CD4-positive, alpha-beta T cell treated with Interleukin-17A for 4 hours (primary cell): ENCODE results near the gene PITPNM1.

Experiments
- DNase-seq: peaks from one replicate; pipeline ENCODE4 v3.0.0-alpha.2; 2020; ENCODE audit warnings: mixed read lengths

PITPNM1 gene

DNA sequence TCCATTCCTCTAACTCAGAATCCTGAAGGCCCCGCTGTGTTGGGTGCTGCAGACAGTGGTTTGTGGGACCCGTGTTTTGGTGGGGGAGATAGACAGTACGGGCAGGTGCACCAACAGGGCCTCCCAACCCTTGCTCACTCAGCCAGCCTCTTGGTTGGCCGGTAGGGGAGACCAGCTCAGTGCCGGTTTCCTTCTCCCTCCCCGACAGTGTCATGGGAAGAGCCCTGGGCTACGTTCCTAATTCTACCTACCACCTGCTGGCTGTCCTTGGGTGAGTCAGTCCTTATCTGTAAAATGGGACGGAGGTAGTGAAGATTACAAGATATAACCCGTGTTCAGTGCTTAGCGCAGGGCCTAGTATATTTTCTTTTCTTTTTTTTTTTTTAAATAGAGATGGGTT is 42.0 kb downstream of the PITPNM1 start:
- DNase-seq, result no peak

DNA sequence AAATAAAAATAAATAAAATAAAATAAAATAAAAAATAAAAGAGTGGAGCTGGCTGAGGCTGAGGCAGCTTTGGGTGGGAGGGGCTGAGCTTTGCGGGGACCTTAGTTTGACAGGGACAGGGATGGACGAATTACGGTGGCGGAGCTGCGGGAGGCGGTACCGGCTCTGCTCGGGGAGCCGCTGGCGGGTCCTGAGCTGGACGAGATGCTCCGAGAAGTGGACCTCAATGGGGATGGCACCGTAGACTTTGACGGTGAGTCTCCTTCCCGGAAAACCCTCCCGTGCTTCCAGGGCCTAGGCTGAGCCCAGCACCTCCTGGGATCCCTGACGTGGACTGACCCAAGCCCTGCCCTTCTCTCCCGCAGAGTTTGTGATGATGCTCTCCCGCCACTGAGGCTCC is 46.9 kb downstream of the PITPNM1 start:
- DNase-seq, result no peak

DNA sequence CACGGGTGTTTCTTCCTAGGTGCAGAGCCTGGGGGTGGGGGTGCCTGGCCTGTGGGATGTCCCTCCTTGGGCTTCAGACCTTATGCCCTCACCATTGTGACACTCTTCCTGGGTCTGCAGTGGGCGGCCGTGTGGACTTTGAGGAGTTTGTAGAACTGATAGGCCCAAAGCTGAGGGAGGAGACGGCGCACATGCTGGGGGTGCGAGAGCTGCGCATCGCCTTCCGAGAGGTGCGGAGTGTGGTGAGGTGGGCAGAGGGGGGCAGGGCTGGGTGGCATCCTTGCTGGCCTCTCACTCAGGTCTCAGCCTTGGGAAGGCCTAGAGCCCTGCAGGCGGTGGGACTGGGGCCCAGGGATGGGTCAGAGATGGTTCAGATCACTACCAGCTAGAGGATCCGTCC is 47.7 kb downstream of the PITPNM1 start:
- DNase-seq, result no peak

DNA sequence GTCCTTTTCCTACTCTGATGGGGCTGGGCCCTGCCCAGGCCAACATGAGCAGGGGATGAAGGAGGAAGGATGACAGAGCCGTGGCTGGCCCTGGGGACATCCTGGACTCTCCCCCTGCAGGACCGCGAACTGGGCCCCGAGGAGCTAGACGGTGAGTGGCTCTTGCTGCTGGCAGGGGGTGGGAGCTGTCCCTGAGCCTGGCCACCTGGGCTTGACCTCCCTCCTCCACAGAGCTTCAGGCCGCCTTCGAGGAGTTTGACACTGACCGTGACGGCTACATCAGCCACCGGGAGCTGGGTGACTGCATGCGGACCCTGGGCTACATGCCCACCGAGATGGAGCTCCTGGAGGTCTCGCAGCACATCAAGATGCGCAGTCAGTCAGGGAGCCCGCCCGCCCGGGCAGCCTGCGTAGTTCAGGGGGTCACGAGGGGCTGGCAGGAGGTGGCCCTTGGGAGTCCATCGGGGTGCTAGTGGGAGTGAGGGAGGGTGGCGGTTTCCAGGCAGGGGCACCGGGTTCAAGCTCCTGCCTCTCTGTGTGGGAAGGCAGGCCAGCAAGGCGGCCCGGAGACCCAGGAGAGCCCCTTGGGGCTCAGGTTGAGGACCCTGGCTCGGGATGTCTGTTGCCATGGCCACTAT is 49.0 kb downstream of the PITPNM1 start:
- DNase-seq, result no peak

DNA sequence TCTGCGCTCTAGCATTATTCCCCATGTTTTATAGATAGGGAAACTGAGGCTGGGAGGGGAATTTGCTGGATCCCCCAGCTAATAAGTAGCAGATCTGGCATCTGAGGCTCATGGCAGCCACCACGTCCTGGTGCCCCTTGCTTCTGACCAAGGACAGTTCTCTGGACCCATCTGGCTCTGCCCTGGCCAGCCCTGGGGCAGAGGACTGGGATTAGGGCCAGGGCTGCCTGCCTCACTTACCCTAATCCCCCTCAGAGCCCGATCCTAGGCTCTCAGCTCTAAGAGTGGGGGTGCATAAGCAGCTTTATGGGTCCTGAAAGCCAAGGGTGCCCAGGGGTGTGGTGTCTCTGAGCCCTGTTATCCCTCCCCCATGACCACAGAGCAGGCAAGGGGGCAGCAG is 50.1 kb downstream of the PITPNM1 start, which contains the start of gene CABP4:
Gene CABP4 (plus strand): TSS at position 301 of the 400 bp plus-strand sequence. CDS start 70 bp downstream, at position 371.
- no peak for DNase-seq

DNA sequence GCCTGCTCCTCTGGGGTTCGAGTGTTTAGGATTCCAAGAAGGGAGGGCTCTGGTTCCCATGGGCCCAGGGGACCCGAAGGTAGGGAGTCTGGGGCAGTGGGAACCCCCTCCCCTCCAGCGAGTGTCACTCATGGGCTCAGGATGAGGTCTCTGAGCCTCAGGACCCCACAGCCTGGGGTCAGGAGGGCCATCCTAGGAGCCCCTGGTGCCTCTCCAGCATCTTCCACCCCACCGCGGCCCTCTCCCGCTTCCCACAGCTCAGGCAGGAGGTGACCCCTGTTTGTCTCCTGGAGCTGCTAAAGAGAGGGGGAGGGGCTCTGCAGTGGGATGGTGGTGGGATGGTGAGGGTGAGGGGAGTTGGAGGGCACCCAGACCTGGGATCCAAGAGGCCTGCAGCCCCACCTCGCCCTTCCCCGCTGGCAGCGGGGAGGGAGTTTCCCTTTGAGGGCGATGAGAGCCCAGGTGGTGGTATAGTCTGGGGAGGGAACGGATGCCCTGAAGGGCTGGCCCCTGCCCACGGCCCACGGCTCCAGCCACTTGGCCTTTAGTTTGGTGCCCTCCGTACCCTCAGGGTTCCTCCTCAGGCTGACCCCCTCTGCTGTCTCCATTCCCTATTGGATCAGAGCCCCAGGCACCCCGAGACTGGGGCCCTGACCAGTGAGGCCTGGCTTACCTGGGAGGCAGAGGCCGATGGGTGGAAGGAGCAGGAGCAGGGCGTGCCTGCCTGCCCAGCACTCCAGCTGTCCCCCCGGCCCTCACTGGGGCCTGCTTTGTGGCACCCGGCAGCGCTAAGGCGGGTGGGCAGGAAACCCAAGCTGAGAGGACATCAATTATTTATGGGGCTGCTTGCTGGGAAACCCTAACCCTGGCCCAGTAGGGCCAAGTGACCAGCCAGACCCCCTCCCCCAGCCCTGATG is 51.1 kb downstream of the PITPNM1 start:
- no peak for DNase-seq

DNA sequence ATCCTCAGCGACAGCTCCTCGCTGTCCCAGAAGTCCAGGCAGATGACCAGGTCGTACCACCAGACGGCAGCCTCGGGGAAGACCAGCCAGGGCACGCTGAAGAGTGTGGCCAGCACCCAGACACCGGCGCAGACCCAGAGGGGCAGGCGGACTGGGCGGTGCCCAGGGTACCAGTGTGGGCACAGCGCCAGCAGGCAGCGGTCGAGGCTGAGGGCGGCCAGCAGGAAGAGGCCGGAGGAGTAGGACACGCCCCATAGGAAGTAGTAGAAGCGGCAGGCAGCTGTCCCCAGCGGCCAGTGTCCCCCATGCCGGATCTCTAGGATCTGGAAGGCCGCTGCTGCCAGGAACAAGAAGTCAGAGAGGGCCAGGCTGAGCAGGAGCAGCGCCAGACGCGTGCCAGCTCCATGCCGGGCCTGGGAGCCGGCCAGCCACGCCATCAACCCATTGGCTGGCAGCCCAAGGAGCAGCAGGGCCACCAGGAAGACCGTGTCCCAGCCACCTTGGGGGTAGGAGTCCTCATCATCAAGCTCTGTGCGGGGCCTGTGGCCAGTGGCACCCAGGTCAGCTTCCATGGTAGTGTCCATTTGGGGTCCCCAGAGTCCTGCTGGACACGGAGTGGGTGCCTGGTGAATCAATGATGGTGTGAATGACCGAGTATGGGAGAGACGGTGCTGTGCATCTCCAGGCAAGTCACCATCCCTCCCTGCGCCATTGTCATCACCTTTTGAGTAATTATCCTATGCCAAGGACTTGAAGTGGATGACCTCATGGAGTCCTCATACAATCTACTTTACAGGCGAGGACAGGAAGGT is 52.8 kb downstream of the PITPNM1 start, which contains the start of gene GPR152:
Gene GPR152 (minus strand): TSS at position 589 of the 812 bp plus-strand sequence. CDS start 5 bp downstream, at position 584.
- DNase-seq, result no peak

DNA sequence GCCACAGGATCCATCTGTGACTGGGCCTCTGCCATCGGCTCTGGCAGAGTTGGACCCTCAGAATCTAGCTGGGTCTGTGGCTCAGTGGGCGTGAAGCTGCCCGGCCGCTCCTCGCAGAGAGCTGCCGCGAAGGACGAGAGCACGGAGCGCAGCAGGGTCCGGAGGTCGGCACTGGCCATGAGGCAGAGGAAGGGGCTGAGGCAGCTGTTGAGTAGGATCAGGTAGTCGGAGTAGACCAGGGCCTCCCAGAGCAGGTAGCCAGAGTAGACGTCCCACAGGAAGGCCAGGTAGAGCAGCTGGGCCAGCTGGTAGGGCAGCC is 53.5 kb downstream of the PITPNM1 start:
- no peak for DNase-seq

DNA sequence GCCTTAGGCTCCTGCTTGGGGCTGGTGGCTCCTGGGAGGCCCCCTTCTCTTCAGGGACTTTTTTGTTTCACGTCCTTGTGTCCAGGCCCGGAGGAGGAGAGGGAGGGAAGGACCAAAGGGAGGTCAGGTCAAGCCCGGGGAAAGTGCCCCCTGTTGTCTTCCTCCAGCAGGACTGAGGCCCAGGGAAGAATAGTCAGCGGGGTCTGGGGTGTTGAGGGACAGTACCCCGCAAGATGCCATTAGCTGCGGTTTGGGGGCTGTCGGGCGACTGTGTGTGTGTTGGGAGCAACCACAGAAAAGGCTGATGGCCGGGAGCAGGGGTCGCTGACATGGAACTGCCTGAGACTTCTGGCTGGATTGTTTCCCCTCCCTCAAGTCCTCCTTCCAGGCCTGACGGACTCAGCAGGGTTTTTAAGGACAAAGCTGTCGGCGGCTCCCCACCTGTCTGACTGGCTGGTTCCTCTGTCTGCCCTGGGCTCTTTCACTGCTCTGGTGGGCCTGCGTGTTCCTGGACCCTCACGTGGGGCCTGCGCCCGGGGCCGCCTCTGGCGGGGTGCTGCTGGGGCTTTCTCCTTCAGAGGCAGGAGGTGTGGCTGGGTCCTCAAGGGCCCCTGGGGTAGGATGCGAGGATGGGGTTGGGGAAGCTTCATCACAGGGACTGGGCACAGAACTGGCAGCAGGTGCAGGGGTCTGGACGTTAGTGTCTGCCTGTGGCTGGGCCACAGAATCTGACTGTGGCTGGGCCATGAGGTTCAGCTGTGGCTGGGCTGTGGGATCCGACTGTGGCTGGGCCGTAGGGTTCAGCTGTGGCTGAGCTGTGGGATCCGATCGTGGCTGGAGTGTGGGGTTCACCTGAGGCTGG is 54.1 kb downstream of the PITPNM1 start:
- DNase-seq, result no peak

DNA sequence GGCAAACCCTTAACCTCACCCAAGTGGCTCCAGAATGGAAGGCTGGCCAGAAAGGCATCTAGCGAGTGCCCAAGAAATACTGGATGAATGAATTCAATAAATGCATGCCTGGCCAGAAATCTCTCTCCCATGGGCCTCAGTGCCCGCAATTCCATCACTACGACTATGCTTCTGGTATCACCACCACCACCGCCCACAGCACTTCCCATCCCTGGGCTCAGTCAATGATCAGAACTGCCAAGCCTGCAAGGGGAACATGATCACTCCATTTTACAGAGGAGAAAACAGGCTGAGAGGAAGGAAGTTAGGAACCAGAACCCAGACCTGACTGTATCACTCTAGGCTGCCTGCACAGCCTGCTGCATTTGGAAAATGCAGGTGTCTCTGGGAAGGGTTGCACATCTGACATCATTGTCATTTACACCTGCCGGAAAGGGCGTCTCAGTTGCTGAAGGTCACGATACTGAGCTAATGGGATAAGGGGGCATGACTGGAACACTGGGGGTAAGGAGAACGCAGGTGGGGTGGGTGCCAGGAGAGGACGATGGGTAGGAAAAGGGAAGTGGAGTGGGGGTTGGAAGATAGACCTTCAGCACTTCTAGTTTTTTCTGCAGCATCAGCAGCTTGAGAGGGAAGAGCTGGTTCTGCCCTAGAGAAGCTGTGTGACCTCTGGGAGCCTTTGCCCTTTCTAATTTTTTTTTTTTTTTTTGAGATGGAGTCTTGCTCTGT is 55.9 kb downstream of the PITPNM1 start:
- DNase-seq, result no peak

DNA sequence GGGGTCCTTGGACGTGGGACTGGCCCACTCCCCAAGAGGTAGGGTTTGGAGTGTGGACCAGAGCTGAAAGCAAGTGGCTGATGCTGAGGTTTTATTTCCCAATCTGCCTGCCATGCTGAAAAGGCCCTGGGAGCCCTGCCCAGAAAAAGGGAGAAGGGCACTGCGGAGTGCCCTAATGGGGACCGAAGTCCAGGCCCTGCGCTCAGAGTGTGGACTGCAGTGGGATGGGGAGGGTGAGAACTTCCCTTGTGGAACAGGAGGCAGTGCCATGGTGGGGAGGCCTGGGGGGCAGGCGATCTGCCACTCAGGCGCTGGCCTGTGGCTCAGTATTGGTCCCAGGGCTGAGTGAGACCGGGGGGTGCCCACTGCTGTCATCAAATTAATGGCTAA is 56.9 kb downstream of the PITPNM1 start:
- DNase-seq, result no peak

DNA sequence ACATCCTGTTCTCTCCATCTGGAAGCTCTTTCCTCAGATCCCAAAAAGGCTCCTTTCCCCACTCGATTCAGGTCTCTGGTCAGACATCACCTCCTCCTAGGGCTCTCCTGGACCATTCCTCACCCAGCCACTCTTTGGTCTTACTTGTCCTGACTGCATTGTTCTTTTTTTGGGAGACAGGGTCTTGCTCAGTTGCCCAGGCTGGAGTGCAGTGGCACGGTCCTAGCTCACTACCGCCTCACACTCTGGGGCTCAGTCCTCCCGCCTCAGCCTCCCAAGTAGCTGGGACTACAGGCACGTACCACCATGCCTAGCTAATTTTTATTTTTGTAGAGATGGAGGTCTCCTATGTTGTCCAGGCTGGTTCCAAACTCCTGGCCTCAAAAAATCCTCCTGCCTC is 59.6 kb downstream of the PITPNM1 start:
- DNase-seq, result no peak

DNA sequence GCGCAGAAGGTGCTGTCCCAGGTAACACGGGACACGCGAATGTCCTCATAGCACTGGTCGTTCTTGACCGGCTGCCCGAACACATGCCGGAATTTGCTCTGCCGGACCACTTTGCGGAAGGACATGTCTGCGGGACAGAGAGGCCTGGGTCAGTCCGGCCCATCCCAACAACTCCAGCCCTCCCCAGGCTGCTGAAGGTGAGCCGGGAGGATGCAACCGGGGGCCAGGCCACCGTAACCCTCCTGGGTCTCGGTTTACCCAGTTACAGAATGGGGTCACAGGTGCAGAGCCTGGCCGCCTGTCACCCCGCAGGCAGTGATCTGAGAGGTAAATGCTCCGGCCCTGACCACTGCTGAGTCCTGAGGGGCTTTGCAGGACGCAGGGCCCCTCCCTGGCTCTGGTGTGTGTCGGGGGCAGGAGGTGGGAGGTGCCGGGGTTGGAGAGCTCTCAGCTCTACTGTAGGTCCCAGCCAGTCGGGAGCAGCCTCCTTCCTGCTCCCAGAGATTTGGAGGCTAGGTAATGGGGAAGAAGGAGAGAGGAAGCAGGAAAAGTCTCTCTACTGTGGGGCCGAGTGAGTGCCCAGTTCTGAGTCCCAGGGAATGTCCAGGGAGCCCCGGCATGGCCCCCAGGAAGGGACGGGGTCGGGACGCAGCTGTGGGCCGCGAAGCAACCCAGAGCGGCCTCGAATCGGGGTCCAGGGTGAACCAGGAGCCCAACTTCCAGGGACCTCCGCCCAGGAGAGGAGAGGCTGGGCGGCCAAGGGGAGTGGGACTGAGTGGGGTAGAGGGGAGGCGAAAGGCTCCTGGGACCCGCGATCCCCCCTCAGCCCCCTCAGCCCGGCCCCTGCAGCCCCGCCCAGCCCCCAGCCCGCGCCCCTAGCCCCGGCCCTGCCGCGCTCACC is 62.4 kb downstream of the PITPNM1 start:
- peak; percentile 15 for DNase-seq
